HG02885 (cell line): ENCODE data around the gene NRAS.

Experiments used
- ATAC-seq: cut with Tn5 transposase; IDR thresholded peaks from one replicate; pipeline ENCODE4 v1.9.1; 2021; ENCODE audit warnings: mild to moderate bottlenecking; ENCODE audit not compliant: unreplicated experiment, poor library complexity

NRAS gene

GRCh38 chr1:114690148-114690547 lies 26.4 kb downstream of the NRAS start:
- ATAC-seq, result no peak

GRCh38 chr1:114688526-114688925 lies 28.0 kb downstream of the NRAS start:
- ATAC-seq, result no peak

DNA sequence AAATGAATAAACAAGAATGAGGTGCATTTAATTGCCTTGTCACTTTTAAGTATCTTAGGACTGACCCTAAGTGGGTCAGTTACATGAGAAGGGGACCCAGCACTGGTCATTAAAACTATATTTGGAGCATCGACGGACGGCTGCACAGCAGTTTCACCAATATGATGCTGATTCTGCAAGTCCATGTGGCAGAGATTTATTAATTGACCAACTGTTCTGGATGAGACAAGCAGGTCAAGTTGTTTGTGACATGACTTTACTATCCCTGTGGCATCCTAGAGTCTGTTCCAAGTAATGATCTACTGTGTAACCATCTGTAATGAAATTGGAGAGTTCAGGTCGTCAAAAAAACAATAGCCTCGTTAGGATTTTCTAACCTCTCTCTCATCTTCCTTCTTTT lies 30.7 kb downstream of the NRAS start:
- no peak for ATAC-seq

DNA sequence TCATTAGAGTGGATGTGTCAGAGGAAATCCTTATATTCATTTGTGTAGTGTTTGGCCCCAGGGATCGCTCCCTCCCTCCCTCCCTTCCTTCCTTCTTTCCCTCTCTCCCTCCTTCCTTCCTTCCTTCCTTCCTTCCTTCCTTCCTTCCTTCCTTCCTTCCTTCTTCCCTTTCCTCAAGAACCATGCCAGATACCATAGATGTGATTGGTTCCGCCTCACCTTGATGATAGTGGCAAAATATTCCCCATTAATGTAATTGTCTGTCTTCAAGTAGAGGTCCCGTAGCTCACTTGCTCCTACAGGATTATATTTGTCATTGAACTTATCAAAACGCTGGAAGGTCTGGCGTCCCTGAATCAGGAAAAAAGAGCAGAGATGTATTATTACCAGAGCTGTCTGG lies 38.9 kb downstream of the NRAS start:
- no peak for ATAC-seq

- ATAC-seq, result no peak
These were observed 40.5 kb downstream of the NRAS start for GRCh38 chr1:114676115-114676514.

- ATAC-seq, result no peak
These were observed 44.7 kb downstream of the NRAS start for GRCh38 chr1:114671939-114672275.

DNA sequence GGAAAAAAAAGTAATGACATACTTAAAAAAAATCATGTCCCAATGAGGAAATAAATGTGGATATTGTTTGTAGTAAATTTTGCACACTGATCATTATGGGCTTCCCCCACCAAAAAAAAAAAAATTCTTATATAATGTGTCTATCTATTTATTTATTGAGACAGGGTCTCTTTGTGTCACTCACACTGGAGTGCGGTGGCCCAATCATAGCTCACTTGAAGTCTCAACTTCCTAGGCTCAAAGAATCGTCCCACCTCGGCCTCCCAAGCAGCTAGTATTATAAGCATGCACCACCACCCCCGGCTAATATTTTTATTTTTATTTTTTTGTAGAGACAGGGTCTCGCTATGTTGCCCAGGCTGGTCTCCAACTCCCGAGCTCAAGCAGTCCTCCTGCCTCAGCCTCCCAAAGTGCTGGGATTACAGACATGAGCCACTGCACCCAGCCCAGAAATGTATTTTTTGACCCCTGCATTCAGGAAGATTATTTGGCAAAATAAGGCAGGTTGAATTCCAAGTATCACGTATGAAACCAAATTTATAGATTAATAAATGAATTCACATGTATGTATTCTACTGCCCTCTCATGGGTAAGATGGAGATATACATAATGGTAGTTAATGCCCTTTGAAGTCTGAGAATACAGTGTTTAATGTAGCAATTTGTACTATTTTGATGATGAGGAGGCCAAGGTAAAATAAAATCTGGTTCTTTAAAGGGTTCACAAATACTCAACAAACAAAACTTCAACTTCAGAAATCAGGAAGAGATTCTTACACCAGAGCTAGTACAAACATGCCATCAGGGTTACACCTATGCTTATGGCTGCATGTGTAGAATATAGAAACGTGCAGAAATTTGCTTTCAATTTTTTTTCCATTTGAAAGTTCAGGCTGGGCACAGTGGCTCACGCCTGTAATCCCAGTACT lies 45.3 kb downstream of the NRAS start:
- no peak for ATAC-seq

GRCh38 chr1:114670083-114671010 lies 46.2 kb downstream of the NRAS start:
- peak; percentile 98 for ATAC-seq

DNA sequence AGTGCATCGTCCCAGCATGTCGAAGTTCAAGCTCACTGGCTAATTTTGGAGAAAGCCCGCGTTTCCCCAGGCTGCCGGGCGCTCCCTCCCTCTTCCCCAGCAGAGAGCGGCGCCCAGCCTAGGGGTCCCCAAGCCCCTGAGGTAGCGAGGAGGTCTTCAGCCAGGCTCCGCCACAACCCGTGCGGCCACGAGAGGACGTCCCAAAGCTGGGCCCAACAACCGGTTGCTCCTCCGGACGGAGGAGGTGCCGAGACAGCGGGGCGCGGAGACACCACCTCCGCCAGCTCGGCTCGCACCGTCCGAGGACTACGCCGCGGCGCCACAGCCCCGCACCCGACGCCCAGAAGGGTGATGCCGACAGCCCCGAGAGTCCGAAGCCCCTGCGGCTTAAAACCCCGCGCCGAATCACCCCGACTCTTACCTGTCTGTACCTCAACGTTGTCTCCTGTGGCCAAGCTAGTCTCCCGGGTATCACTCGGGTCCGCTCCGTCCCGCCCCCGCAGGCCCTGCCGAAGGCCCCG lies 46.9 kb downstream of the NRAS start, which contains the start of gene DENND2C:
Gene DENND2C (minus strand): TSS at position 488 of the 521 bp plus-strand sequence. CDS start 44,065 bp downstream, outside the sequence.
- peak; percentile 61 for ATAC-seq

- no peak for ATAC-seq
These were observed 47.6 kb downstream of the NRAS start for GRCh38 chr1:114668784-114669561.

DNA sequence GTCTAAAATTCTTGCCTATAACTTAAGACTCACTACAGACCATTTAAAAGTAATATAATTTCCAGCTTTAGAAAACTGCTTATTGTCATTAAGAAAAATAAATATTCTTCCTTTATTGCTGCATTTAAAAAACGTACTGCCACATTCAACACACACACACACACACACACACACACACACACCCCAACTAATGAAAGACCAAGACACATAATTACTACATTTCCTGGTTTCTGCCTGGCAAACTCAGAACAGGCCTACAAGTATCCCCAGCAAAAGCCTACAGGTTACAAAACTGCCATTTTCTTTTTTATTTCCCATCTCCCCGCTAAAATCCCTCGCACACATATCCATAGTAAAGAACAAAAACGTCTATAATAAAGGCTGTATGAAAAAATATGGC lies 48.2 kb downstream of the NRAS start:
- ATAC-seq, result no peak

GRCh38 chr1:114666954-114667353 lies 49.6 kb downstream of the NRAS start:
- ATAC-seq, result no peak

GRCh38 chr1:114660238-114660637 lies 56.3 kb downstream of the NRAS start:
- ATAC-seq, result no peak
